H1 (cell line): Measurements from ENCODE around the gene UNC119. TPM values are rescaled to one million over a fixed set of nuclear protein-coding genes. Genes with fewer than 3 reads are reported as not detected.

Experiments used
- BRCA1 ChIP-seq: IDR thresholded peaks from 2 replicates; pipeline ENCODE4 v1.6.1; 2012; ENCODE audit warnings: low read depth, low read length, improper control_type of control experiment
- EP300 ChIP-seq, 2 experiments: IDR thresholded peaks; 1 replicate in 1 of 2; 2 replicates in 1 of 2; pipeline ENCODE4 v1.6.1; 2011 to 2012; ENCODE audit warnings: low read depth in 2 of 2, low read length in 2 of 2, mild to moderate bottlenecking in 2 of 2, borderline replicate concordance in 1 of 2, inconsistent platforms in 1 of 2, moderate library complexity in 1 of 2
- NANOG ChIP-seq: IDR thresholded peaks from 2 replicates; pipeline ENCODE4 v1.6.1; 2011; ENCODE audit warnings: low read length, low read depth, mild to moderate bottlenecking, inconsistent platforms; ENCODE audit not compliant: insufficient read depth, poor library complexity, severe bottlenecking
- SAP30 ChIP-seq: fragments of 300-600 bp; sonication (generic); IDR thresholded peaks from 2 replicates; pipeline ENCODE4 v1.7.1; 2012; ENCODE audit warnings: low read length, moderate library complexity, mild to moderate bottlenecking, inconsistent platforms; ENCODE audit not compliant: insufficient read depth, insufficient replicate concordance
- TAF1 ChIP-seq: IDR thresholded peaks from 2 replicates; pipeline ENCODE4 v1.6.1; 2011; ENCODE audit warnings: mild to moderate bottlenecking, low read depth, low read length
- USF2 ChIP-seq: IDR thresholded peaks from 2 replicates; pipeline ENCODE4 v1.6.1; 2011; ENCODE audit warnings: low read length, improper control_type of control experiment
- YY1 ChIP-seq: IDR thresholded peaks from 2 replicates; pipeline ENCODE4 v1.6.1; 2011; ENCODE audit warnings: low read depth, mild to moderate bottlenecking, low read length
- polyA plus RNA-seq, 7 experiments: library from polyadenylated mRNA; depleted of rRNA in 3 of 7; stranded (reverse) in 5 of 7; unstranded in 2 of 7; fragments of >200 nt in 5 of 7; fragments of 200-250 nt in 2 of 7; gene quantifications; 1 replicate in 5 of 7; 2 replicates in 1 of 7; 4 replicates in 1 of 7; pipeline versions ENCODE4 v1.2.1 to v1.2.3, GENCODE V29; 2011 to 2013; ENCODE audit warnings: missing spikeins in 2 of 7, mixed read lengths in 2 of 7
- total RNA-seq: library from RNA; stranded (reverse); fragmentation: NEBNext Ultra II Directional; extraction: Animal tissue kit (Norgen Biotek cat#: 25700); gene quantifications from 2 replicates; pipeline ENCODE4 v1.2.1, GENCODE V29; 2021

Gene UNC119
- total and polyA plus RNA-seq, 2 of the 8 experiments (the other 6 are each of a cell fraction or from before 2014, with no cell fraction given): 43.5 to 94.4 TPM

GRCh38 chr17:28527859-28528258 is 24.6 kb downstream of the UNC119 start (continued):
- TF ChIP-seq EP300 (IDR thresholded peaks at IDR 0.05; ENCODE audit: borderline replicate concordance in 1 of 2, low read depth in 2 of 2, low read length in 2 of 2) (no peak), YY1 (no peak), USF2 (no peak), NANOG (no peak), TAF1 (no peak), BRCA1 (no peak), SAP30 (no peak)
- TF ChIP-seq, all 59 proteins: peak for 0
